SK-N-MC (cell line): ENCODE data around the gene SLC27A1.
"Not testable (repeated sequence)": the region's sequence is repeated elsewhere in the genome, so short reads cannot be mapped to it uniquely, and the experiment has no call there.

ENCODE experiments used
- DNase-seq: peaks from one replicate; pipeline ENCODE4 v3.0.0-alpha.2; 2011; ENCODE audit warnings: low read depth, low spot score
- H3K27ac ChIP-seq: fragments of 200-600 bp; sonication (generic); 2 replicates; pipeline ENCODE4 v1.5.1; 2016; ENCODE audit warnings: mixed run types
- H3K36me3 ChIP-seq: fragments of 200-600 bp; sonication (generic); 2 replicates; pipeline ENCODE4 v1.6.1; 2017; ENCODE audit warnings: antibody characterized with exemption, low read length, mixed read lengths; ENCODE audit not compliant: insufficient read depth
- H3K4me3 ChIP-seq: fragments of 200-600 bp; sonication (generic); 2 replicates; pipeline ENCODE4 v1.5.1; 2016
- H3K9ac ChIP-seq: fragments of 200-600 bp; sonication (generic); 2 replicates; pipeline ENCODE4 v1.8.0; 2017; ENCODE audit warnings: mixed run types, mixed read lengths; ENCODE audit not compliant: insufficient read length
- H3K9me3 ChIP-seq: fragments of 200-600 bp; sonication (generic); 2 replicates; pipeline ENCODE4 v1.6.1; 2017; ENCODE audit warnings: low read depth, mild to moderate bottlenecking, antibody characterized with exemption, low read length, moderate library complexity, mixed read lengths
- EZH2 ChIP-seq: fragments of 200-600 bp; sonication (generic); IDR thresholded peaks from one replicate; pipeline ENCODE4 v1.6.1; 2017; ENCODE audit warnings: antibody characterized with exemption
- FOXP2 ChIP-seq: optimal IDR thresholded peaks from 2 replicates; pipeline ENCODE3; 2011; ENCODE audit warnings: mild to moderate bottlenecking, moderate library complexity; ENCODE audit not compliant: insufficient read depth; ENCODE audit errors: extremely low read length, control extremely low read depth
- POLR2AphosphoS5 ChIP-seq: IDR thresholded peaks from 2 replicates; pipeline ENCODE4 v1.6.1; 2012; ENCODE audit warnings: mild to moderate bottlenecking, low read depth, low read length, borderline replicate concordance

Gene SLC27A1

GRCh38 chr19:17467471-17468301 is 2.6 kb upstream of the SLC27A1 start:
- H3K36me3 ChIP-seq: no peaks in the 10 kb centered on the region
- no peak overlapping the region for H3K9ac ChIP-seq
- peak overlapping the region; percentile 25; the same call in 1 of the 2 replicates for H3K27ac ChIP-seq
- DNase-seq: no peak
- TF ChIP-seq POLR2AphosphoS5 (no peak), FOXP2 (no peak), EZH2 (no peak)
- H3K9me3 ChIP-seq: no peaks in the 10 kb centered on the region
- H3K4me3 ChIP-seq: no peak overlapping the region

GRCh38 chr19:17468302-17469091 is 1.8 kb upstream of the SLC27A1 start:
- no peak for DNase-seq
- no peak for TF ChIP-seq FOXP2
- TF ChIP-seq EZH2: no peak
- TF ChIP-seq POLR2AphosphoS5: no peak
- Histone ChIP-seq H3K27ac (0 out of 2 replicates have a peak overlapping the region, but pooled peaks have one; percentile 8), H3K4me3 (peak overlapping the region; percentile 80; the same call in 1 of the 2 replicates), H3K9me3 (no peaks in the 10 kb centered on the region), H3K9ac (no peak overlapping the region), H3K36me3 (no peaks in the 10 kb centered on the region)

GRCh38 chr19:17469092-17469480 is 1.2 kb upstream of the SLC27A1 start:
- TF ChIP-seq EZH2 (no peak), FOXP2 (no peak), POLR2AphosphoS5 (no peak)
- Histone ChIP-seq H3K9ac (no peak overlapping the region), H3K9me3 (no peaks in the 10 kb centered on the region), H3K27ac (0 out of 2 replicates have a peak overlapping the region, but pooled peaks have one; percentile 8), H3K4me3 (peak overlapping the region; percentile 80), H3K36me3 (no peaks in the 10 kb centered on the region)
- no peak for DNase-seq

- H3K9me3 ChIP-seq: no peaks in the 10 kb centered on the region
- peak overlapping the region; percentile 80 for H3K4me3 ChIP-seq
- H3K9ac ChIP-seq: no peak overlapping the region
- DNase-seq: peak; percentile 78
- H3K27ac ChIP-seq: no peak overlapping the region
- no peaks in the 10 kb centered on the region for H3K36me3 ChIP-seq
- no peak for TF ChIP-seq POLR2AphosphoS5
- no peak for TF ChIP-seq EZH2
- TF ChIP-seq FOXP2: no peak
These were observed 750 bp upstream of the SLC27A1 start for GRCh38 chr19:17469481-17470067.

- no peaks in the 10 kb centered on the region for H3K36me3 ChIP-seq
- no peak overlapping the region for H3K27ac ChIP-seq
- H3K9ac ChIP-seq: peak overlapping the region; percentile 32
- H3K9me3 ChIP-seq: no peaks in the 10 kb centered on the region
- no peak for DNase-seq
- no peak for TF ChIP-seq FOXP2
- TF ChIP-seq EZH2: no peak
- no peak for TF ChIP-seq POLR2AphosphoS5
- peak overlapping the region; percentile 80 for H3K4me3 ChIP-seq
These were observed 1.2 kb downstream of the SLC27A1 start for GRCh38 chr19:17471410-17472125.

- no peaks in the 10 kb centered on the region for H3K9me3 ChIP-seq
- H3K27ac ChIP-seq: no peak overlapping the region
- H3K4me3 ChIP-seq: no peak overlapping the region
- TF ChIP-seq POLR2AphosphoS5: no peak
- TF ChIP-seq FOXP2: no peak
- TF ChIP-seq EZH2: no peak
- no peak overlapping the region for H3K9ac ChIP-seq
- no peaks in the 10 kb centered on the region for H3K36me3 ChIP-seq
- DNase-seq: no peak
These were observed 2.7 kb downstream of the SLC27A1 start for GRCh38 chr19:17473041-17473440.

GRCh38 chr19:17475011-17475540 is 4.8 kb downstream of the SLC27A1 start:
- not testable (repeated sequence) for H3K9me3 ChIP-seq, DNase-seq, H3K9ac ChIP-seq, H3K27ac ChIP-seq, H3K36me3 ChIP-seq, H3K4me3 ChIP-seq
